HG03378 (cell line): ENCODE results near the gene DAZ3.
"Not testable (repeated sequence)": the region's sequence is repeated elsewhere in the genome, so short reads cannot be mapped to it uniquely, and the experiment has no call there.

ENCODE experiments used
- ATAC-seq: cut with Tn5 transposase; IDR thresholded peaks from one replicate; pipeline ENCODE4 v1.9.1; 2021; ENCODE audit warnings: mild to moderate bottlenecking, moderate library complexity; ENCODE audit not compliant: unreplicated experiment

DAZ3 gene, protein sequence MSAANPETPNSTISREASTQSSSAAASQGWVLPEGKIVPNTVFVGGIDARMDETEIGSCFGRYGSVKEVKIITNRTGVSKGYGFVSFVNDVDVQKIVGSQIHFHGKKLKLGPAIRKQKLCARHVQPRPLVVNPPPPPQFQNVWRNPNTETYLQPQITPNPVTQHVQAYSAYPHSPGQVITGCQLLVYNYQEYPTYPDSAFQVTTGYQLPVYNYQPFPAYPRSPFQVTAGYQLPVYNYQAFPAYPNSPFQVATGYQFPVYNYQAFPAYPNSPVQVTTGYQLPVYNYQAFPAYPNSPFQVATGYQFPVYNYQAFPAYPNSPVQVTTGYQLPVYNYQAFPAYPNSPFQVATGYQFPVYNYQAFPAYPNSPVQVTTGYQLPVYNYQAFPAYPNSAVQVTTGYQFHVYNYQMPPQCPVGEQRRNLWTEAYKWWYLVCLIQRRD

DNA sequence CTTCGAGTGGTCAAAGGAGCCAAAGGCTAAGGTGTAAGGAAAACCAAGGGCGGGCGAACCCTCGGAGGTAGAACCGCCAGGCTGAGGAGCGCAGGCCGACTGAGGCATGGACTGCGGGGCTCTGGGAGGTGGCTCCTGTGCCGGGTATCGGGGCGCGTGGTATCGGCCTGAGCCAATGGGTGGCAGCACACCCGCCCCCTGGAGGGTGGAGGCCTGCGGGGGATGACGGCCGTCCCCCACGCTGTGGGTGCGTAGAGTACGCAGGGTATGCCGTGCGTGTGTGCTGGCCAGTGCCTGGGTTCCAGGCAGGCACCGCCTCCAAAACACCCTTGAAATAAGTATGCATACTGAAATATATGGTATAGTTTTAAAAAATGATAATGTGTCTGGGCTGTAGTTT, at the start of gene DAZ3:
Gene DAZ3 (minus strand): TSS at position 101 of the 400 bp plus-strand sequence. CDS start 208 bp downstream, outside the sequence.
- not testable (repeated sequence) for ATAC-seq

DNA sequence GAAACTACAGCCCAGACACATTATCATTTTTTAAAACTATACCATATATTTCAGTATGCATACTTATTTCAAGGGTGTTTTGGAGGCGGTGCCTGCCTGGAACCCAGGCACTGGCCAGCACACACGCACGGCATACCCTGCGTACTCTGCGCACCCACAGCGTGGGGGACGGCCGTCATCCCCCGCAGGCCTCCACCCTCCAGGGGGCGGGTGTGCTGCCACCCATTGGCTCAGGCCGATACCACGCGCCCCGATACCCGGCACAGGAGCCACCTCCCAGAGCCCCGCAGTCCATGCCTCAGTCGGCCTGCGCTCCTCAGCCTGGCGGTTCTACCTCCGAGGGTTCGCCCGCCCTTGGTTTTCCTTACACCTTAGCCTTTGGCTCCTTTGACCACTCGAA, 20.4 kb upstream of the DAZ3 start, which contains the start of gene DAZ4:
Gene DAZ4 (plus strand): TSS at position 301 of the 400 bp plus-strand sequence. CDS start 208 bp downstream, outside the sequence.
- not testable (repeated sequence) for ATAC-seq

DNA sequence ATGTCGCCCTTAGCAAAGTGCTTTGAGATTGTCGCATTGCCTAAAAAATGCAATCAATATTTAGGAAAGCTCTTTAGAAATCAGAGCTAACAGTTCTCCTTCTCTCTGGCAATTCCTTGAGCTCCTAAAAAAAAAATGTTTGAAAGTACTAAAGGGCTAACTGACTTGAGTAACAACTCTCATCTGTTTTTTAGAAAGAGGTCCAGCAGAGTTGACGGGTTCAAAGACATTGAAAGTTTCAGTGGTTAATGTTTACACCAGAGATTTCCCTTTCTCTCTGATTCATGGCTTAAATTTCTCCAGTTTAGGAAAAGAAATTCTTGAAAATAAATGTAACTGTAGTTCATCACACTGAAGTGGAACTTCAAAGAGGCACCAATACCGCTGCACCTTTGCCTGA, 11.9 kb upstream of the DAZ3 start:
- not testable (repeated sequence) for ATAC-seq

DNA sequence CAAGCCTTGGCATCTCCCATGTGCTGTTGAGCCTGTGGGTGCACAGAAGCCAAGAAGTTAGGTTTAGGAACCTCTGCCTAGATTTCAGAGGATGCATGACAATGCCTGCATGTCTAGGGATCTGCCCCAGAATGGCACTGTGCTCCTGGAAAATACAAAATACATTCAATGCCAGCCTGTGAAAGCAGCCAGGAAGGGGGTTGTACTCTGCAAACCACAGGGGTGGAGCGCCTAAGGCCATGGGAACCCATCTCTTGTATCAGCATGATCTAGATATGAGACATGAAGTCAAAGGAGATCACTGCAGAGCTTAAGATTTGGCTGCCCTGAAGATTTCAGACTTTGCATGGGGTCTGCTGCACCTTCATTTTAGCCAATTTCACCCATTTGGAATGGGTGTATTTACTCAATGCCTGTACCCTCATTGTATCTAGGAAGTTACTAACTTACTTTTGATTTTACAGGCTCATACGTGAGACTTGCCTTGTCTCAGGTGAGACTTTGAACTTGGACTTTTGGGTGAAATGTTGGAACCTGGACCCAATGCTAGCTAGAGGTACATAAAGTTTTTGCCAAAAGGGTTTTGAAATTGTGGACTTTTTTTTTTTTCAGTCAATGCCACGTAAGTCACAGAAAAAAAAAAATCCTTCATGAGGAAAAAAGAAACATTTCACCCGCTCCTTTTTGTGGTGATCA, 11.1 kb upstream of the DAZ3 start:
- ATAC-seq: not testable (repeated sequence)

DNA sequence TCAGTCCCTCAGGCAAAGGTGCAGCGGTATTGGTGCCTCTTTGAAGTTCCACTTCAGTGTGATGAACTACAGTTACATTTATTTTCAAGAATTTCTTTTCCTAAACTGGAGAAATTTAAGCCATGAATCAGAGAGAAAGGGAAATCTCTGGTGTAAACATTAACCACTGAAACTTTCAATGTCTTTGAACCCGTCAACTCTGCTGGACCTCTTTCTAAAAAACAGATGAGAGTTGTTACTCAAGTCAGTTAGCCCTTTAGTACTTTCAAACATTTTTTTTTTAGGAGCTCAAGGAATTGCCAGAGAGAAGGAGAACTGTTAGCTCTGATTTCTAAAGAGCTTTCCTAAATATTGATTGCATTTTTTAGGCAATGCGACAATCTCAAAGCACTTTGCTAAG, 8.6 kb upstream of the DAZ3 start:
- ATAC-seq: not testable (repeated sequence)
